ENCODE measurements around the gene SPATS2. TPM values are rescaled to one million over a fixed set of nuclear protein-coding genes. Genes with fewer than 3 reads are reported as not detected.

SPATS2 gene
- total and polyA plus RNA-seq, 2 donors (not counting 1 experiment from before 2014, with no cell fraction given) = 11.3 to 21.5 TPM

DNA sequence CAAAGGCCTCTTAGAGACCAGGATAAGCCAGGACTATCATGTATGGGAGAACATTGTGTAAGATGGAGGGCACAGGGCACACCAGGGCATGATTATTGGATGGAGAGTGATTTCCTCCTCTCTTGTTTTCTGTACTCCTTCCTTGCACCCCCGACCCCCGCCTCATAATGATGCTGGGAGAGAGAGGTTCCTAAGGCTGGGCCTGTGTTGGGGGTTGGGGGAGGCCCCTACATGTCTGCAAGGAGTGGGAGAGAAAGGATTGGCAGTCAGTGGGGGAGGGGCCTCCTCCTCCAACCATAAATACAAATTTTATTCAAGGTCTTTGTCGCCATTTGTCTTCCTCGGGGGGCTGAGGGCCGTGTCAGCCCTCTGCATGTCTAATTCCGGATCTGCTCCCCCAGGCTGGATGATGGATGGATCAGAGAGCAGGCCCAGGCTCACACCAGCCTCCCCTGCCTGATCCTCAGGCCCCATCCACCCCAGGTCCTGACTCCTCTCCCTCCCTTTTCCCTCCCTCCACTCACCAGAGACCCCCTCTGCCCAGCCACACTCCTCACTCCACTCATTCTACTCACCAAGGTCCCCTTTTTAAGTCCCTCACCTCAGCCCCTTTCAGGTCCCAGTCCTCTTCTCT is 28.3 kb upstream of the SPATS2 start:
- H3K4me2 ChIP-seq (replicated peaks; ENCODE audit: low read depth, low read length, poor library complexity, severe bottlenecking) = no peak overlapping the region
- H3K4me3 Mint-ChIP-seq = no peak overlapping the region

More for the DNA sequence above, 28.3 kb upstream of the SPATS2 start:
- H3K9ac ChIP-seq (ENCODE audit: low read length) = no peak overlapping the region
- no peak overlapping the region for H2AFZ ChIP-seq (ENCODE audit: insufficient read depth, low read depth, low read length, poor library complexity, severe bottlenecking)
- peaks cover 0 to 33% (median 0%) of the 10 kb centered on the region in 3 donors for H3K9me3 ChIP-seq (ENCODE audit: control extremely low read depth in 1 of 3, control insufficient read depth in 2 of 3, insufficient read depth in 1 of 3, low read length in 2 of 3)
- POLR2A ChIA-PET = no interaction called here
- WGBS (ENCODE audit: insufficient coverage) = 80% methylated on average over 4 of the region's 6 CpGs
- no peaks in the 10 kb centered on the region for H3K36me3 ChIP-seq (replicated peaks in 1 of 2; ENCODE audit: control extremely low read depth in 1 of 2, control insufficient read depth in 1 of 2, extremely low read depth in 1 of 2, insufficient read depth in 2 of 2, low read length in 1 of 2)
- Mint-ChIP-seq H3K27me3 (peaks cover 56% of the 10 kb centered on the region), H3K4me1 (peaks cover 46% of the 10 kb centered on the region), H3K27ac (peak overlapping the region; percentile 59), H3K9me3 (ENCODE audit: insufficient read depth) (no peaks in the 10 kb centered on the region)
- no peaks in the 10 kb centered on the region for H3K79me2 ChIP-seq (ENCODE audit: control insufficient read depth, insufficient read depth, low read length)
- CTCF ChIA-PET = interaction anchor here (1.3 to 8.5 kb wide), 6 partner anchors 9 to 50 kb away, joined by 3 to 95 read pairs (median 14); partner anchors contain the start of genes DNAJC22 and TROAP
- peaks cover 0 to 86% (median 50%) of the 10 kb centered on the region in 4 experiments for H3K27me3 ChIP-seq (replicated peaks in 1 of 4; ENCODE audit: control extremely low read depth in 1 of 4, control insufficient read depth in 3 of 4, insufficient read depth in 4 of 4, low read length in 3 of 4)
- no peak overlapping the region for H3K27ac ChIP-seq (ENCODE audit: low read length in 2 of 2)
- no peak for ATAC-seq (ENCODE audit: low read depth)
- TF ChIP-seq EZH2 (IDR thresholded peaks at IDR 0.05; ENCODE audit: borderline replicate concordance, insufficient read depth, low read depth, low read length, poor library complexity, severe bottlenecking) (no peak), CTCF (IDR thresholded peaks at IDR 0.05) (no peak)
- intact Hi-C loops (cut with micrococcal nuclease) = no loop called here
- no peak overlapping the region for H3K4me3 ChIP-seq (ENCODE audit: control extremely low read depth in 1 of 5, extremely low read depth in 1 of 5, insufficient read depth in 1 of 5, low read depth in 2 of 5, low read length in 4 of 5)
- H4K20me1 ChIP-seq (ENCODE audit: control insufficient read depth, insufficient read depth, low read length, poor library complexity, severe bottlenecking) = peaks cover 8% of the 10 kb centered on the region
- H3K4me1 ChIP-seq (ENCODE audit: control insufficient read depth in 2 of 2, insufficient read depth in 2 of 2, low read length in 2 of 2) = peaks cover 46 to 48% of the 10 kb centered on the region in 2 donors
- DNase-seq = no peak
